Stimulated activated CD4-positive, alpha-beta T cell treated with anti-CD3 and anti-CD28 coated beads, Interleukin-4, amount 100 ng/mL, for 1 hour (primary cell): Measurements from ENCODE around the gene TBCE.
A peak's percentile ranks its signal among the peaks of the same experiment; 100 is the strongest.

Source experiments
- DNase-seq: peaks from one replicate; pipeline ENCODE4 v3.0.0-alpha.2; 2020

TBCE gene

GRCh38 chr1:235411489-235412486 lies 44.6 kb downstream of the TBCE start:
- no peak for DNase-seq

GRCh38 chr1:235415008-235415904 lies 48.0 kb downstream of the TBCE start:
- DNase-seq: peak; percentile 53

- no peak for DNase-seq
These were observed 49.4 kb downstream of the TBCE start for GRCh38 chr1:235416662-235417049.

- peak; percentile 47 for DNase-seq
These were observed 50.0 kb downstream of the TBCE start for GRCh38 chr1:235417086-235417697.

GRCh38 chr1:235421751-235422150 lies 54.5 kb downstream of the TBCE start:
- DNase-seq: no peak

- DNase-seq: no peak
These were observed 56.0 kb downstream of the TBCE start for GRCh38 chr1:235423214-235423652.

- DNase-seq: no peak
These were observed 56.9 kb downstream of the TBCE start for GRCh38 chr1:235424092-235424491.

GRCh38 chr1:235425357-235425756 lies 58.1 kb downstream of the TBCE start:
- no peak for DNase-seq

GRCh38 chr1:235426143-235426542 lies 58.9 kb downstream of the TBCE start:
- no peak for DNase-seq

GRCh38 chr1:235426680-235427079 lies 59.5 kb downstream of the TBCE start:
- DNase-seq: no peak

- no peak for DNase-seq
These were observed 60.2 kb downstream of the TBCE start for GRCh38 chr1:235427447-235427846.

GRCh38 chr1:235429143-235429542 lies 61.9 kb downstream of the TBCE start:
- DNase-seq: no peak

- no peak for DNase-seq
These were observed 63.8 kb downstream of the TBCE start for GRCh38 chr1:235430991-235431390.

- no peak for DNase-seq
These were observed 66.8 kb downstream of the TBCE start for GRCh38 chr1:235434001-235434400.

GRCh38 chr1:235441159-235441685 lies 74.0 kb downstream of the TBCE start:
- no peak for DNase-seq

- DNase-seq: no peak
These were observed 75.7 kb downstream of the TBCE start for GRCh38 chr1:235442788-235443429.

- no peak for DNase-seq
These were observed 81.4 kb downstream of the TBCE start for GRCh38 chr1:235448616-235449015.

GRCh38 chr1:235450433-235450832 lies 83.2 kb downstream of the TBCE start:
- no peak for DNase-seq

GRCh38 chr1:235450886-235451483 lies 83.8 kb downstream of the TBCE start:
- DNase-seq: no peak

- DNase-seq: no peak
These were observed 86.8 kb downstream of the TBCE start for GRCh38 chr1:235454021-235454420.

GRCh38 chr1:235455097-235455496 lies 87.9 kb downstream of the TBCE start:
- DNase-seq: no peak

- DNase-seq: no peak
These were observed 88.6 kb downstream of the TBCE start for GRCh38 chr1:235455823-235456222.
